NB4 (cell line): ENCODE results near the gene SPIN1.

ENCODE experiments used
- MAX ChIP-seq: IDR thresholded peaks from 2 replicates; pipeline ENCODE4 v1.6.1; 2011; ENCODE audit warnings: low read depth, low read length
- MYC ChIP-seq: IDR thresholded peaks from 2 replicates; pipeline ENCODE4 v1.6.1; 2011; ENCODE audit warnings: low read depth, low read length
- POLR2A ChIP-seq: IDR thresholded peaks from 2 replicates; pipeline ENCODE4 v1.6.1; 2011; ENCODE audit warnings: mild to moderate bottlenecking; ENCODE audit not compliant: insufficient read length; ENCODE audit errors: extremely low read depth
- TF ChIP-seq, protein P1 (sequence below): IDR thresholded peaks from one replicate; pipeline ENCODE4 v1.5.1; 2012; ENCODE audit warnings: low read depth, low read length

- TF ChIP-seq, protein P1, sequence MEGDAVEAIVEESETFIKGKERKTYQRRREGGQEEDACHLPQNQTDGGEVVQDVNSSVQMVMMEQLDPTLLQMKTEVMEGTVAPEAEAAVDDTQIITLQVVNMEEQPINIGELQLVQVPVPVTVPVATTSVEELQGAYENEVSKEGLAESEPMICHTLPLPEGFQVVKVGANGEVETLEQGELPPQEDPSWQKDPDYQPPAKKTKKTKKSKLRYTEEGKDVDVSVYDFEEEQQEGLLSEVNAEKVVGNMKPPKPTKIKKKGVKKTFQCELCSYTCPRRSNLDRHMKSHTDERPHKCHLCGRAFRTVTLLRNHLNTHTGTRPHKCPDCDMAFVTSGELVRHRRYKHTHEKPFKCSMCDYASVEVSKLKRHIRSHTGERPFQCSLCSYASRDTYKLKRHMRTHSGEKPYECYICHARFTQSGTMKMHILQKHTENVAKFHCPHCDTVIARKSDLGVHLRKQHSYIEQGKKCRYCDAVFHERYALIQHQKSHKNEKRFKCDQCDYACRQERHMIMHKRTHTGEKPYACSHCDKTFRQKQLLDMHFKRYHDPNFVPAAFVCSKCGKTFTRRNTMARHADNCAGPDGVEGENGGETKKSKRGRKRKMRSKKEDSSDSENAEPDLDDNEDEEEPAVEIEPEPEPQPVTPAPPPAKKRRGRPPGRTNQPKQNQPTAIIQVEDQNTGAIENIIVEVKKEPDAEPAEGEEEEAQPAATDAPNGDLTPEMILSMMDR: no peak
- TF ChIP-seq MYC (no peak), POLR2A (no peak), MAX (no peak)
These were observed 11.7 kb downstream of the SPIN1 start for GRCh38 chr9:88399966-88400365.
